ENCODE measurements around the gene ABHD12. TPM values are rescaled to one million over a fixed set of nuclear protein-coding genes. Genes with fewer than 3 reads are reported as not detected.

ABHD12 gene
- 54.9 and 66.0 TPM in 2 replicates for total RNA-seq

GRCh38 chr20:25390538-25391528 is at the start of gene ABHD12:
Gene ABHD12 (minus strand): TSS chr20:25390835. CDS start chr20:25390703, 132 bp downstream.

GRCh38 chr20:25407311-25408169 is 16.9 kb upstream of the ABHD12 start, which contains the start of gene GINS1:
Gene GINS1 (plus strand): TSS chr20:25407673. CDS start chr20:25407821, 148 bp downstream.

Other genes starting within 250 kb of the ABHD12 start
- 68.9 and 86.0 TPM in 2 replicates for gene ENTPD6, start 195.1 kb downstream of the ABHD12 start, total RNA-seq
- 126 and 142 TPM in 2 replicates for gene PYGB, start 142.8 kb downstream of the ABHD12 start, total RNA-seq
- gene GINS1, start 16.8 kb upstream of the ABHD12 start, total RNA-seq, result 1.3 and 9.6 TPM in 2 replicates
- gene NINL, start 194.7 kb upstream of the ABHD12 start, total RNA-seq, result 12.9 and 16.3 TPM in 2 replicates
- 9.2 and 9.3 TPM in 2 replicates for gene NANP, start 233.2 kb upstream of the ABHD12 start, total RNA-seq